Natural killer cell treated with Interleukin-12 subunit alpha and Interleukin-12 subunit beta and Interleukin-15 and Interleukin-18, amount 100 ng/mL, for 72 hours (primary cell): ENCODE measurements around the gene FAM181A. TPM values are rescaled to one million over a fixed set of nuclear protein-coding genes. Genes with fewer than 3 reads are reported as not detected.

Source experiments
- ATAC-seq, 2 donors: fragments of 150-1000 bp; cut with Tn5 transposase in 1 of 2; sonication (Bioruptor Pico), chemical (Tn5 transposase) in 1 of 2; 2 replicates each; pipeline ENCODE4 v1.10.0; 2021
- DNase-seq: peaks from one replicate; pipeline ENCODE4 v3.0.0; 2022; ENCODE audit warnings: low spot score
- H3K27ac Mint-ChIP-seq, 2 donors: 1 replicate in 1 of 2; 2 replicates in 1 of 2; pipeline ENCODE4 v1.8.0; 2022; ENCODE audit warnings: mixed read lengths in 2 of 2, mild to moderate bottlenecking in 1 of 2, moderate library complexity in 1 of 2
- H3K27me3 Mint-ChIP-seq, 2 donors: 1 replicate in 1 of 2; 2 replicates in 1 of 2; pipeline ENCODE4 v1.8.0; 2022; ENCODE audit warnings: mixed read lengths in 2 of 2
- H3K36me3 Mint-ChIP-seq: one replicate; pipeline ENCODE4 v1.8.0; 2022; ENCODE audit warnings: mixed read lengths
- H3K4me1 Mint-ChIP-seq, 2 donors: 1 replicate in 1 of 2; 2 replicates in 1 of 2; pipeline ENCODE4 v1.8.0; 2022; ENCODE audit warnings: low read depth in 2 of 2, mixed read lengths in 2 of 2, mild to moderate bottlenecking in 1 of 2
- H3K4me3 Mint-ChIP-seq: one replicate; pipeline ENCODE4 v1.8.0; 2022; ENCODE audit warnings: mixed read lengths
- H3K9me3 Mint-ChIP-seq: 2 replicates; pipeline ENCODE4 v1.8.0; 2022; ENCODE audit warnings: mixed read lengths
- total RNA-seq, 2 donors: library from RNA; stranded (reverse); gene quantifications; one replicate each; pipeline ENCODE4 v1.2.3, GENCODE V29; 2022

FAM181A gene
- total RNA-seq, 2 donors from 2014 or later = not detected

- ATAC-seq = peak; percentile 62 to 69
- H3K9me3 Mint-ChIP-seq = no peaks in the 10 kb centered on the region
Measured at GRCh38 chr14:93954900-93955849, 28.0 kb downstream of the FAM181A start.

GRCh38 chr14:93955850-93956481, 28.8 kb downstream of the FAM181A start:
- no peaks in the 10 kb centered on the region for H3K9me3 Mint-ChIP-seq
- H3K27me3 Mint-ChIP-seq = no peaks in the 10 kb centered on the region
- DNase-seq (no peak), ATAC-seq (no peak)
- peak overlapping the region; percentile 99 for H3K4me3 Mint-ChIP-seq
- H3K36me3 Mint-ChIP-seq = peaks cover 6% of the 10 kb centered on the region
- peak overlapping the region; percentile 96 for H3K27ac Mint-ChIP-seq
- peaks cover 72 to 89% of the 10 kb centered on the region in 2 donors for H3K4me1 Mint-ChIP-seq

More at GRCh38 chr14:93954900-93955849, 28.0 kb downstream of the FAM181A start:
- Mint-ChIP-seq H3K4me3 (peak overlapping the region; percentile 99), H3K4me1 (peaks cover 75 to 90% of the 10 kb centered on the region in 2 donors), H3K27me3 (no peaks in the 10 kb centered on the region), H3K27ac (peak overlapping the region; percentile 96), H3K36me3 (peaks cover 10% of the 10 kb centered on the region)
- peak; percentile 79 for DNase-seq

GRCh38 chr14:93956514-93957332, 29.6 kb downstream of the FAM181A start:
- H3K4me1 Mint-ChIP-seq = peaks cover 76 to 90% of the 10 kb centered on the region in 2 donors
- DNase-seq (no peak), ATAC-seq (no peak)
- peaks cover 6% of the 10 kb centered on the region for H3K36me3 Mint-ChIP-seq
- H3K9me3 Mint-ChIP-seq = no peaks in the 10 kb centered on the region
- H3K27ac Mint-ChIP-seq = peak overlapping the region; percentile 96
- no peaks in the 10 kb centered on the region for H3K27me3 Mint-ChIP-seq
- peak overlapping the region; percentile 99 for H3K4me3 Mint-ChIP-seq

GRCh38 chr14:93957333-93957710, 30.2 kb downstream of the FAM181A start:
- Mint-ChIP-seq H3K4me1 (peaks cover 76 to 91% of the 10 kb centered on the region in 2 donors), H3K27me3 (no peaks in the 10 kb centered on the region), H3K27ac (peak overlapping the region; percentile 96), H3K9me3 (no peaks in the 10 kb centered on the region), H3K36me3 (peaks cover 6% of the 10 kb centered on the region), H3K4me3 (peak overlapping the region; percentile 99)
- DNase-seq (no peak), ATAC-seq (no peak)

- no peaks in the 10 kb centered on the region for H3K27me3 Mint-ChIP-seq
- no peak for DNase-seq
- H3K27ac Mint-ChIP-seq = peak overlapping the region; percentile 96
- H3K4me3 Mint-ChIP-seq = peak overlapping the region; percentile 99
- peaks cover 6% of the 10 kb centered on the region for H3K36me3 Mint-ChIP-seq
- ATAC-seq = no peak
- H3K4me1 Mint-ChIP-seq = peaks cover 79 to 95% of the 10 kb centered on the region in 2 donors
- no peaks in the 10 kb centered on the region for H3K9me3 Mint-ChIP-seq
Measured at GRCh38 chr14:93957751-93958566, 30.8 kb downstream of the FAM181A start.

GRCh38 chr14:93958567-93959238, 31.6 kb downstream of the FAM181A start:
- Mint-ChIP-seq H3K9me3 (no peaks in the 10 kb centered on the region), H3K36me3 (peaks cover 6% of the 10 kb centered on the region), H3K27ac (peak overlapping the region; percentile 96), H3K27me3 (no peaks in the 10 kb centered on the region), H3K4me1 (peaks cover 83 to 95% of the 10 kb centered on the region in 2 donors), H3K4me3 (peak overlapping the region; percentile 84)
- DNase-seq (no peak), ATAC-seq (no peak)

GRCh38 chr14:93959239-93960107, 32.3 kb downstream of the FAM181A start:
- no peaks in the 10 kb centered on the region for H3K27me3 Mint-ChIP-seq
- DNase-seq (peak; percentile 96), ATAC-seq (peak; percentile 89 to 93)
- no peaks in the 10 kb centered on the region for H3K9me3 Mint-ChIP-seq
- peak overlapping the region; percentile 84 for H3K4me3 Mint-ChIP-seq
- H3K36me3 Mint-ChIP-seq = peaks cover 6% of the 10 kb centered on the region
- H3K4me1 Mint-ChIP-seq = peaks cover 81 to 94% of the 10 kb centered on the region in 2 donors
- H3K27ac Mint-ChIP-seq = peak overlapping the region; percentile 96

- H3K36me3 Mint-ChIP-seq = peaks cover 3% of the 10 kb centered on the region
- H3K4me3 Mint-ChIP-seq = peak overlapping the region; percentile 84
- no peaks in the 10 kb centered on the region for H3K27me3 Mint-ChIP-seq
- ATAC-seq (no peak), DNase-seq (no peak)
- peak overlapping the region; percentile 96 for H3K27ac Mint-ChIP-seq
- H3K4me1 Mint-ChIP-seq = peaks cover 81 to 94% of the 10 kb centered on the region in 2 donors
- peaks cover 6% of the 10 kb centered on the region for H3K9me3 Mint-ChIP-seq
Measured at GRCh38 chr14:93960108-93960475, 32.9 kb downstream of the FAM181A start.

GRCh38 chr14:93960774-93961438, 33.8 kb downstream of the FAM181A start:
- peaks cover 5% of the 10 kb centered on the region for H3K36me3 Mint-ChIP-seq

GRCh38 chr14:93961620-93962019, 34.5 kb downstream of the FAM181A start:
- Mint-ChIP-seq H3K27ac (peak overlapping the region; percentile 96), H3K27me3 (no peaks in the 10 kb centered on the region), H3K36me3 (peaks cover 5% of the 10 kb centered on the region), H3K4me1 (peaks cover 75 to 94% of the 10 kb centered on the region in 2 donors), H3K4me3 (peak overlapping the region; percentile 84), H3K9me3 (peaks cover 6% of the 10 kb centered on the region)
- no peak for DNase-seq
- no peak for ATAC-seq

More at GRCh38 chr14:93960774-93961438, 33.8 kb downstream of the FAM181A start:
- Mint-ChIP-seq H3K4me3 (peak overlapping the region; percentile 84), H3K27ac (peak overlapping the region; percentile 96), H3K4me1 (peaks cover 79 to 93% of the 10 kb centered on the region in 2 donors), H3K27me3 (no peaks in the 10 kb centered on the region), H3K9me3 (peaks cover 6% of the 10 kb centered on the region)
- no peak for DNase-seq
- no peak for ATAC-seq
